Measurements from ENCODE around the gene MAP2K5. TPM values are rescaled to one million over a fixed set of nuclear protein-coding genes. Genes with fewer than 3 reads are reported as not detected.
A peak's percentile ranks its signal among the peaks of the same experiment; 100 is the strongest.

Gene MAP2K5
- total RNA-seq, 2 experiments from 2014 or later = 22.2 to 27.9 TPM

GRCh38 chr15:67833710-67834511, 291.4 kb downstream of the MAP2K5 start:
- ATAC-seq (ENCODE audit: poor library complexity) = peak; percentile 35
- peak in 9 of 14 experiments; percentile 18 to 60 (median 41) for DNase-seq
- H3K27me3 Mint-ChIP-seq = peaks cover 75% of the 10 kb centered on the region
- no peaks in the 10 kb centered on the region for H3K36me3 ChIP-seq (ENCODE audit: insufficient read depth, low read length)
- H3K4me1 Mint-ChIP-seq (ENCODE audit: low read depth) = peaks cover 67% of the 10 kb centered on the region
- H3K4me3 Mint-ChIP-seq = peak overlapping the region; percentile 77
- H3K27ac Mint-ChIP-seq = no peak overlapping the region
- ChIA-PET CTCF (interaction anchor here (2.4 to 3.2 kb wide), 2 partner anchors 51 to 377 kb away, joined by 15 to 16 read pairs; no protein-coding TSS in a partner anchor), POLR2A (interaction anchor here (0.9 to 1.8 kb wide), 4 partner anchors 49 to 312 kb away, joined by 3 to 6 read pairs (median 4); partner anchors contain the start of gene MAP2K5)
- H3K27ac ChIP-seq (ENCODE audit: low read depth in 1 of 2, low read length in 2 of 2) = no peak overlapping the region
- H3K36me3 Mint-ChIP-seq (ENCODE audit: low read depth) = no peaks in the 10 kb centered on the region
- H3K9me3 ChIP-seq (ENCODE audit: control insufficient read depth in 1 of 2, insufficient read depth in 1 of 2, low read length in 2 of 2) = peaks cover 0 to 42% of the 10 kb centered on the region in 2 experiments
- H3K27me3 ChIP-seq (ENCODE audit: control insufficient read depth in 1 of 2, insufficient read depth in 2 of 2, low read length in 2 of 2) = peaks cover 65 to 72% of the 10 kb centered on the region in 2 experiments
- intact Hi-C loops (cut with DNase I, micrococcal nuclease) = loop anchor here (1.0 to 10.0 kb wide), 4 partner anchors 51 to 589 kb away; partner anchors contain the start of gene MAP2K5 (in 1 of the 2)
- peak overlapping the region; percentile 59 for H3K4me3 ChIP-seq (ENCODE audit: low read length)
- TF ChIP-seq CTCF (IDR thresholded peaks at IDR 0.05) = peak; percentile 56
- H3K4me1 ChIP-seq (ENCODE audit: insufficient read depth, low read length) = peaks cover 70% of the 10 kb centered on the region
- no peaks in the 10 kb centered on the region for H3K9me3 Mint-ChIP-seq

GRCh38 chr15:67834581-67835296, 292.2 kb downstream of the MAP2K5 start:
- ChIA-PET POLR2A (interaction anchor here (0.8 to 2.3 kb wide), 6 partner anchors 10 to 391 kb away, joined by 3 to 11 read pairs (median 4); partner anchors contain the start of gene MAP2K5), CTCF (interaction anchor here (2.4 to 3.2 kb wide), 2 partner anchors 52 to 378 kb away, joined by 15 to 16 read pairs; no protein-coding TSS in a partner anchor)
- DNase-seq (peak in 3 of 14 experiments; percentile 32 to 54 (median 50)), ATAC-seq (ENCODE audit: poor library complexity) (no peak)
- Histone ChIP-seq H3K9me3 (ENCODE audit: control insufficient read depth in 1 of 2, insufficient read depth in 1 of 2, low read length in 2 of 2) (peaks cover 0 to 33% of the 10 kb centered on the region in 2 experiments), H3K27me3 (ENCODE audit: control insufficient read depth in 1 of 2, insufficient read depth in 2 of 2, low read length in 2 of 2) (peaks cover 58 to 65% of the 10 kb centered on the region in 2 experiments), H3K4me3 (ENCODE audit: low read length) (peak overlapping the region; percentile 59), H3K27ac (ENCODE audit: low read depth in 1 of 2, low read length in 2 of 2) (no peak overlapping the region), H3K4me1 (ENCODE audit: insufficient read depth, low read length) (peaks cover 66% of the 10 kb centered on the region), H3K36me3 (ENCODE audit: insufficient read depth, low read length) (no peaks in the 10 kb centered on the region)
- Mint-ChIP-seq H3K9me3 (no peaks in the 10 kb centered on the region), H3K4me3 (peak overlapping the region; percentile 77), H3K36me3 (ENCODE audit: low read depth) (peaks cover 5% of the 10 kb centered on the region), H3K4me1 (ENCODE audit: low read depth) (peaks cover 68% of the 10 kb centered on the region), H3K27ac (no peak overlapping the region), H3K27me3 (peaks cover 68% of the 10 kb centered on the region)
- intact Hi-C loops (cut with DNase I, micrococcal nuclease) = loop anchor here (1.0 to 10.0 kb wide), 7 partner anchors 51 to 887 kb away; partner anchors contain the start of gene MAP2K5 (in 2 of the 2)
- TF ChIP-seq CTCF (IDR thresholded peaks at IDR 0.05) = no peak

Measured in CD4-positive, alpha-beta T cell (primary cell).